GM19395 (cell line): Measurements from ENCODE around the gene ZNF554.
A peak's percentile ranks its signal among the peaks of the same experiment; 100 is the strongest.

ENCODE experiments used
- ATAC-seq: cut with Tn5 transposase; IDR thresholded peaks from one replicate; pipeline ENCODE4 v1.9.1; 2021; ENCODE audit warnings: mild to moderate bottlenecking, moderate library complexity; ENCODE audit not compliant: unreplicated experiment

Gene ZNF554

DNA sequence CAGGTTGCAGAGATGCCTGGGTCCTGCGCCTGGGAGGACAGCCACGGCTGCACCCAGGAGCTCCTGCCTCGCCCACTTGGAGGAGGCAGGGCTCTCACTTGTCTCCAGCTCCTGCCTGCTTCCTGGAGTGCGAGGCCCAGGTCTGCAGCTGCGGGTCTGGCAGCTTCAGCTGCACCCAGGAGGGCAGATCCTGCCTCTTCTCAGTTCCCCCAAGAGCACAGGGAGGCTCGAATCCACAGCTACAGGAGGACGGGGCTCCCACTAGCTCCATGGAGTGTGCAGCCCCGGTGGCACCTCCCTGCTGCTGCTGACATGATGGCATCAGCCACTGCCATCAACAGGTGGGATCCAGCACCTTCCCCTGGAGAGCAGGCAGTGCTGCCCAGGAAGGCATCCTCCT, 4.5 kb downstream of the ZNF554 start:
- ATAC-seq, result no peak

DNA sequence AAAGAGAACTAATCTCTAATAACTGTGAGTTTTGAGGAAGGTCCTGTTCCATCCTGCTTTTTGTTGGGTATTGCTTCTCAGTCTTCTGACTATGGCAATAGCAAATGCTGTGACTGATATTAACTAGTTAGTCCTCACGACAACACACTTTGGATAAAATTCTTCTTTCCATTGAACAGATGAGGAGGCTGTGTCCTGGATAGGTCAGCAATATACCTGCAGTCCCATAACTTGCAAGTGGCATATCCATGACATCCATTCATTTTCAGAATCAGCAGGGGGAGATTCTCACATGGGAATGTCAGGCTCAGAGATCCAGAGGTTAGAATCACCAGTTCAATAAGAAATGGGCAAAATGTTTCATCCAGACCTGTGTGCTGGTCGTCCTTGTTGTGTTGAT, 7.4 kb downstream of the ZNF554 start:
- no peak for ATAC-seq

DNA sequence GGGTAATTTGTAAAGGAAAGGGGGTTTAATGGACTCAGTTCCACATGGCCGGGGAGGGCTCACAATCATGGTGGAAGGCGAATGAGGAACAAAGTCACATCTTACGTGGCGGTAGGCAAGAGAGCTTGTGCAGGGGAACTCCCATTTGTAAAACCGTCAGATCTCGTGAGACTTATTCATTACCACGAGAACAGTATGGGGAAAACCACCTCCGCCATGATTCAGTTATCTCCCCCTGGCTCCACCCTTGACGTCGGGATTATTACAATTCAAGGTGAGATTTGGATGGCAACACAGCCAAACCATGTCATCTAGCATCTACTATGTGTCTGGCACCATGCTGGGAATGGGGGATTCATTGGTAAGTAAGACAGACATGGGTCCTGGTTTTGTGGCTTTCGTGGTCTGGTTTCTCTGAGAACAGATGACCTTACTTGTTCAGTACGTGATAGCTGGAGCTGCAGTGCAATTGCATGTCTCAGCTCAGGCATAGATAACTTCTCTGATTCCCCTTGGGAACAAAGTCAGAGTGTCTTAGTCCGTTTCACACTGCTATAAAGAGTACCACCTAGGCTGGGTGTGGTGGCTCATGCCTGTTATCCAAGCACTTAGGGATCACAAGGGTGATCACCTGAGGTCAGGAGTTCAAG, 8.3 kb downstream of the ZNF554 start:
- no peak for ATAC-seq

DNA sequence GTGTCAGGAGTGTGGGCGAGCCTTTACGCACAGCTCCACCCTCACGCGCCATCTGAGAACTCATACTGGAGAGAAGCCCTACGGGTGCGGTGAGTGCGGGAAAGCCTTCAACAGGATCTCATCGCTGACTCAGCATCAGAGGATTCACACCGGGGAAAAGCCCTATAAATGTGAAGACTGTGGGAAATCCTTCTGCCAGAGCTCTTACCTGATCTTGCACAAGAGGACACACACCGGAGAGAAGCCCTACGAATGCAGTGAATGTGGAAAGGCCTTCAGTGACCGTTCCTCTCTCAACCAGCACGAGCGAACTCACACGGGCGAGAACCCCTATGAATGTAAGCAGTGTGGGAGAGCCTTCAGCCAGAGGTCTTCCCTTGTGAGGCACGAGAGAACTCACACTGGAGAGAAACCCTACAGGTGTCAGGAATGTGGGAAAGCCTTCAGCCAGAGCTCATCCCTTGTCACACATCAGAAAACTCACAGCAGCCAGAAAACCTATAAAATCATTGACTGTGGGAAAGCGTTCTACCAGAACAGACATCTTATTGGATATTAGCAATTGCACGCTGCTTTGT, 14.7 kb downstream of the ZNF554 start:
- no peak for ATAC-seq

DNA sequence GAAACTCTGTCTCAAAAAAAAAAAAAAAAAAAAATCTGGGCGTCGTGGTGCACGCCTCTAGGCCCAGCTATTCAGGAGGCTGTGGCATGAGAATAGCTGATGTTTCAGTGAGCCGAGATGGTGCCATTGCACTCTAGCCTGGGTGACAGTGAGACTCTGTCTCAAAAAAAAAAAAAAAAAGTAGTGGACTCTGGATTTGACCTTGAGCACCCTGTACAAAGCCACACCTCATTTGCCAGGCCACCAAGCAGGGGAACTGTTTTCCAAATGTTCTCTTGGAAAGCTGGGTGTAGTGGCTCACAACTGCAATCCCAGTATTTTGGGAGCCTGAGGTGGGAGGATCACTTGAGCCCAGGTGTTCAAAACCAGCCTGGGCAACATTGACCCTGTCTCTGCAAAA, 17.8 kb downstream of the ZNF554 start:
- ATAC-seq, result no peak

DNA sequence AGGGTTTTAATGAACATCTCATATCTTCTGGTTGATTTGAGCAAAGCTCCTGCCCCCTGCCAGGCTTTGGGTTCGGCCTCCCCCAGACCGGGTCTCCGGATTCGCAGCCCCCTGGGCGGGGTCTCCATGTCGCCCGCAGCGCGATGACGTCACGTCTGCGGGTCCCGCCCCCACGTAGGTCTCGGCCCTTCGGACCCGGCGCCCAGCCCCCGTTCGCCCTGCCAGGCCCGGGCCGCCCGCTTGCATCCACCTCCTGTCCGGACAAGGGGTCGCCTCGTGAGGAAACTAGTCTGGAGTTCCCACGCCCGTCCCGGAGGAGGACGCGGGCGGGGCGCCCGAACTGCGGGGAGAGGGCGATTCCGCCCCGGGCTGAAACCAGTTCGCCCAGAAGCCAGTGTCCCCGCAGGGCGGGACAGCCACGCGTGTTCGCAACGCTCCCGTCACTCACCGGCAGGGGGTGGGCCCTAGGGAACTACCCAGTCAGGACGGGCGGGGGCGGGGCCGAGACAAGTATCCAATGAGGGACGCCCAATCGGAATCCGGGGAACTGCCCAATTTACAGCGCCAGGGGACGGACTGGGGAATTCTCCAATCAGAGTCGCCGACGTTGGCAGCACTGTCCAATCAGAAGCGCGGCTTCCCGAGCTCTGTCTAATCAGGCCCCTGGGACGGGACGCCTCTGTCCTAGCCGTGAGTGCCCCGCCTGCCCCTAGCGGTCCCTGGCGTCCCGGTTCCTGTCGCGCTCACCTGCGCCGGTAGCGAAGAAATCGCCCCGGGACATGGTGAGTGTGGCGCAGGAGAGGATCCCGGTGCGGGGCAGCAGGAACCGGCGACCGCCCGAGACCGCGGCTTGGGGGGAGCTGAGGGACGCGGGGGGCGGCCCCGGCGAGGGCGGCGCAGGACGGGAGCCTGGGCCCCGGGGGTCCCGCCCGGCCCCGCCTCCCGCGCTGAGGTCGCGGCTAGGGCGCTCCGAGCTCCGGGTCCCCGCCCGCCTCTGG, 21.4 kb downstream of the ZNF554 start, which contains the start of gene ZNF555:
Gene ZNF555, plus strand, starts transcription at position 682 of the 998 bp plus-strand sequence. Its CDS starts 98 bp downstream, at position 780.
- peak; percentile 91 for ATAC-seq

DNA sequence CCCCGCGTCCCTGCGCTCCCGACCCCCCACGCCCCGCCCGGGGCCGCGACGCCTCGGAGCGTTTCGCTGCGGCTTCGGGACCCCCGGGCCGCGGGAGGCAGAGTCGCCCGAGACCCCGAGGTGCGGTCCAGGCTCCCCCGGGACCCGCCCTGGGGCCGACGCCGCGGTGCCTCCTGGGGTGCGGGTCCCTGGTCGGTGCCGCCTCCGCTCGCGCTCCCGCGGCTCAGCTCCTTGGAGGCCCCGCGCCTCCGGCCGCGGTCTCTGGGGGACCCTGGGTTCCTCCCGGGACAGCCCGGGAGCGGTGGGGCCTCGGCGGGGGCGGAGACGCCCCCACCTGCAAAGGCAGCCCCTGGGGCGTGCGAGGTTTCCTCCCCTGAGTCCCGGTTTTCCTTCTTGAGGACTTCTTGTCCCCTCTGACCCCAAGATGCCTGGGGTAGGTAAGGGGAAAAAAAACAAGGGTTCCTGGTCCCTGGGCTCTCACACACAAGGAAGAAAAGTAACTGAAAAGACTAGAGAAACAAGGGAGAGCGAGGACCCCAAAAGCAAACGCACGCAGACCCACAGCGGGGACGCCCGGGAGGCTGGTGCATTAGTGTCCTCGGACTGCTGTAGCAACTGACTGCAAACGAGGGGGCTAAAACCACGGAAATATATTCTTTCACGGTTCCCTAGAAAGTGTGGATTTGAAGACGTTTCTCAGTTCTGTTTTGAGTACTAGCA, 22.3 kb downstream of the ZNF554 start:
- no peak for ATAC-seq

DNA sequence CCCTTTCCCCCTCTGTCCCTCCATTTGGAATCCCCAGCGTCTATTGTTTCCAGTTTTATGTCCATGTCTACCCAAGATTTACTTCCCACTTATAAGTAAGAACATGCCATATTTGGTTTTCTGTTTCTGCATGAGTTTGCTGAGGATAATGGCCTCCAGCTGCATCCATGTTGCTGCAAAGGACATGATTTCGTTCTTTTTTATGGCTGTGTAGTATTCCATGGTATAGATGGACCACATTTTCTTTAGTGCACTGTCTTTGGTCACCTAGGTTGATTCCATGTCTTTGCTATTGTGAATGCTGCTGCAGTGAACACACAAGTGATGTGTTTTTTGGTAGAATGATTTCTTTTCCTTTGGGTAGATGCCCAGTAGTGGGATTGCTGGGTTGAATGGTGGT, 25.4 kb downstream of the ZNF554 start:
- no peak for ATAC-seq

DNA sequence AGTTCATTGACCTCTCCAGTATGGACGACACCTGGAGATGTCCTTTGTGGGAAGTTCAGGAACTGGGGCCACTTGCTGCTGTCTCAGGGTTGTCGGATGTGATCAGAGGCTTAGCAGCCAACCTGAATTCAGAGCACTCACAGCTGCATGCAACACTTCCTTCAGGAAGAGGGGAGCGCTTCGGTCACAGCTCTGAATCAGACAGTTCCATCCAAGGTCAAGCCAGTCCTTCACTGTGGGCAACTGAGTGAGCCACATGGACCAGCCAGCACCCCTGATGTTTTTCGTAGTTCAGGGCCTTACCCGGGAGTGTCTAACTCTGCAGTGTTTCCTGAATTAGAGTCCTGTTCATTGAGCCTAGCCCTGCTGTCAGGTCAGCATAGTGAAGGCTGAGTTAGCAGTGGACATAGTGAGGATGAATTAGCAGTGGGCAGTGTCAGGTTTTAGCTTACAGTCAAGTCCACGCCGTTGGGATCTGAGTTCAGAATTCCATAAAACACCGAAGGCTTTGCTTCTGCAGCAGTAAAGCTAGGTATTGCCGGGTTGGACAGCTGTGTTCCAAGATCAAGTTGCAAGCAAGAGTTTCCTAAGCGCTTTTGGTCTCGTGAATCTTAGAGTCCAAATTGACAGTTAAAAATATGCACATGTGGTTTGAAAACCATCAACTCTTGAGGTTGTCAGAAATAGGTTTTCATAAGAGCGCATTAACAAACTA, 26.7 kb downstream of the ZNF554 start:
- ATAC-seq, result no peak

DNA sequence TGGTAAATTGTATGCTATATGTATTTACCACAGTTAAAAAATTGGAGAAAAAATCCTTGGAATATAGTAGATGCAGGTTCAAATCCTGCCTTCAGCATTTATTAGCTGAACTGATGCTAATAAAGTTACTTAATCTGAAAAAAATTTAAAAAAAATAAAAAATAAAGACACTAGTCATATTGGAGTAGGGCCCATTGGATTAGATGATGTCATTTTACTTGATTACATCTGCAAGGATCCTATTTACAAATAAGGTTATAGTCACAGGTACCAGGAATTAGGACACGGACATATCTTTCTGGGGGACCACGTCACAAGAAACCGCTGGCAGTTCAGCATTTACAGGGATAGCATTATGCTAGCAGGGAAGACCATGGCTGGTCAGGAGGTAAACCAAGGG, 27.8 kb downstream of the ZNF554 start:
- no peak for ATAC-seq

DNA sequence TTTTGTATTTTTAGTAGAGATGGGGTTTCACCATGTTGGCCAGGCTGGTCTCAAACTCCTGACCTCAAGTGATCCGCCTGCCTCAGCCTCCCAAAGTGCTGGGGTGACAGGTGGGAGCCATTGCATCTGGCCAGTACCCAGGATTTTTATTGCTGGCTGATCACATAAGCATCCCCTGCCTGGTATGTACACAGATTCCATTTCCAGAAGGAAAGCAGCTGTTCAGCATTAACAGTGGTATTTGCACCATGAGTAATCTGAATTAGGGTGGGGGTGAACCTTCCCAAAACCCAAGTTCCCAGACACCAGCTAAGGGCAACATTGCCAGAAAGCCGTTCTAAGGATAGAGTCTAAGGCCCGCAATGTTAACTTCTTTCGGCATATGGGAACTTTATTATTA, 28.9 kb downstream of the ZNF554 start:
- ATAC-seq, result no peak

DNA sequence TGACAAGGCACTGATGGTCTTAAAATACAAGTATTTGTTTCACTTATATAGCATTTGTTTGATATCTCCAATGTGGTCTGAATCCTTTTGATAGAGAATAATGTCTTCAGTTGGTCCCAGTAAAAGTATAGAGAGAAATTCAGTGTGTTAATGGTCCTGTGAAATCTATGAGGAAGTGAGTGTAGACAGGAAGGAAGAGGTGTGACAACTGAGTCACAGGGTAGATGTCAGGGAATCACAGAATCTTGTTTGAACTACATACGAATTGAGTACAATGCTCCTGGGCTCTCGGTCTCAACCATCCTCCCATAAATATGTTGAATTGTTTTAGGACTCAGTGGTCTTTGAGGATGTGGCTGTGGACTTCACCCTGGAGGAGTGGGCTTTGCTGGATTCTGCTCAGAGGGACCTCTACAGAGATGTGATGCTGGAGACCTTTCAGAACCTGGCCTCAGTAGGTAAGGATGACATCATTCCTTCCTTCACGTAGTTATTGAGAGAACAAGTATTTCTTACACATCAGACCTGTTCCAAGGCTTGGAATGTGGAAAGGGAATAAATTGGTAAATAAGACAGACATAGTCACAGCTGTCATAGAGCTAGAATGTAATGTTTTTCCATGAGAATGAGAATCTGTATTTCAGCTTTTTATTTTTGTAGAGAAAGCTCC, 30.7 kb downstream of the ZNF554 start:
- no peak for ATAC-seq

DNA sequence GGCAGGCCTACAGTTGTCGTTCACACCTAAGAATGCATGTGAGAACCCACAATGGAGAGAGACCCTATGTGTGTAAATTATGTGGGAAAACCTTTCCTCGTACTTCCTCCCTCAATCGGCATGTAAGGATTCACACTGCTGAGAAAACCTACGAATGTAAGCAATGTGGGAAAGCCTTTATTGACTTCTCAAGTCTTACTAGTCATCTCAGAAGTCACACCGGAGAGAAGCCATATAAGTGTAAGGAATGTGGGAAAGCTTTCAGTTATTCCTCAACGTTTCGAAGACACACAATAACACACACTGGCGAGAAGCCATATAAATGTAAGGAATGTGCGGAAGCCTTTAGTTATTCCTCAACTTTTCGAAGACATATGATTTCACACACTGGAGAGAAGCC, 32.9 kb downstream of the ZNF554 start:
- ATAC-seq, result no peak

DNA sequence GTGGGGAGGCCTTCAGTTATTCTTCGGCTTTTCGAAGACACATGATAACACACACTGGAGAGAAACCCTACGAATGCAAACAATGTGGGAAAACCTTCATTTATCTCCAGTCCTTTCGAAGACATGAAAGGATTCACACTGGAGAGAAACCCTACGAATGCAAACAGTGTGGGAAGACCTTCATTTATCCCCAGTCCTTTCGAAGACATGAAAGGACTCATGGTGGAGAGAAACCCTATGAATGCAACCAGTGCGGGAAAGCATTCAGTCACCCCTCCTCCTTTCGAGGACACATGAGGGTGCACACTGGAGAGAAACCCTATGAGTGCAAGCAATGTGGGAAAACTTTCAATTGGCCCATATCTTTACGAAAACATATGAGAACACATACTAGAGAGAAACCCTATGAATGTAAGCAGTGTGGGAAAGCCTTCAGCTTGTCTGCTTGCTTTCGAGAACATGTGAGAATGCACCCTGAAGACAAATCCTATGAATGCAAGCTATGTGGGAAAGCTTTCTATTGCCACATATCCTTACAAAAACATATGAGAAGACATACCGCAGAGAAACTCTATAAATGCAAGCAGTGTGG, 33.4 kb downstream of the ZNF554 start:
- ATAC-seq, result no peak

DNA sequence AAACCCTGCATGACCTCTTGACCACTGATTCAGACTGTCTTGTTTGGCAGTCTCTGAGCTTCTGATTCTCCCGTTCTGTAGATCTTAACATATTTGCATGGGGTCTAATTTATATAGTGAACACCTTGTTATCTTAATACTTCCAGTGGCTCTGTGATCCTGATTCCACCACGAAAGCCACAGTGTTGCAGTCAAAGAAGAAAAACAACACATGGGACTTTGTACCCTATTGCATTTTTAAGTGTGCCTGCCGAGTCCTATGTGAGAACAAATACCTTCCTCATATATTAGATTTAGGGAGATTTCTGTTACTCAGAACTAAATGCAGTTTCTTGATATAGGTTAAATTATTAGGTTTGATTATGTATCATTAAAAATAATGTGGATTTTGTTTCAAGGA, 35.2 kb downstream of the ZNF554 start:
- no peak for ATAC-seq

DNA sequence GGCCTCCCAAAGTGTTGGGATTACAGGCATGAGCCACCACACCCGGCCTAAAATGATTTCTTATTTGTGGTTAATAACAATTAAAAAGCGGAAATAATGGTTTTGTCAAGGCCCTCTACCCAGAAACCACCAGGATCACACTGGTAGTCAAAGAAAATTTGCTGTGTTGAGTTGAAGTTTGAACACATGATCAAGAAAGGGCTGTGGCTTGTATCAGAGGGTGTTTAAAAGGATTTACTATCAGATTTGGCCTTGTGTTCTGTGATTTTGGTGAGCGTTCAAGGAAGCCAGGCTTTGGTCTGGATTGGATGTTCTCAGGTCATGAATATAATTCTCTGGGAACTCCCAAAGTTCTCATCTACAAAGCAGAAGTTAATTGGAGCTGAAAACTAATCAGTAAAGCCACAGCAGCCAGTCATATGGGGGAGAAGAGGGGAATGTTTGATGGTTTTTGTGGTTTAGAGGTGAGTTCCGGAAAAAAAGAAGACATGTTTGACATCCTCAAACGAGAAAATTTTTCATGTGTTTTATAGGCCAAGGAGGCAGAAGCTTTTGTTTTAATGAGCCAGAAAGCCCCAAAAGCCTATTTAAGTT, 36.9 kb downstream of the ZNF554 start:
- ATAC-seq, result no peak

DNA sequence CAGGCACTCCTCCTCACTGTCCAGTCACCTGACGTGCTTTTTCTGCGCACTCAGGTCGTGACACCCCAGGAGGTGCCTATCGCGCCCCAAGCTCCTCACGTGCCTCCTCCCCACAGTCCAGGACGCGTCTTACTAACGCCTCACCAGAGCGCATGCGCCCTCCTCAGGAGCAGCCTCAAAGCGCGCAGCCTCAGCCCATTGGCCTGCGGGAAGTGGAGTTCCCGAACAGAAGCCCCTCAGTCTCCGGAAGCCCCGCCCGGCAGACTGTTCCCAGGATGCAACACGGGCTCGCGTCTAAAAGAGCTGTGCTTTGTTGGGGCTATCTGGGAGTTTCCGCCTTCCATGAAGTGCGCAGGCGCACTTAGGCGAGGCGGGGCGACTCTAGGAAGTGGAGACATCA, 39.2 kb downstream of the ZNF554 start:
- no peak for ATAC-seq

DNA sequence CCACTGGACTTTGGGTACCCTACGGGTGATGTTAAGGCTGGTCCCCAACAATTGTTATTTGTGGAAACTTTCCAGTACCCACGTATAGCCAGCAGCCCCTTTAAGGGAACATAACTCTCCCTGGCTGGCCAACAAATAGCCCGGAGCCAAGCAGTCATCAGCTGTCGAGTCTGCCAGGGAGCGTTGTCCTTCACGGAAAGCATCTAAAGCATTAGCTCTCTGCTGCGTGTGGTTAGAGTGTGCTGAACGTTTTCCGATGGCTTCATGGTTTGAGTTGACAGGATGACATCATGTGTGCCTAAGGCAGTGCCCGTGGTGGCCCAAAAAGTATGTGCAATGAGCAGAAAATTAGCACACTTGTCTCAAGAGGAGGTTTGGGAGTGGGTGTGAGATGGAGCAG, 44.1 kb downstream of the ZNF554 start:
- no peak for ATAC-seq
